ENCODE measurements around the gene ABHD2.

GRCh38 chr15:89218531-89218930 is 130.3 kb downstream of the ABHD2 start:
- no peak for TF ChIP-seq POLR2A (IDR thresholded peaks at IDR 0.05)
- TF ChIP-seq, protein P1, sequence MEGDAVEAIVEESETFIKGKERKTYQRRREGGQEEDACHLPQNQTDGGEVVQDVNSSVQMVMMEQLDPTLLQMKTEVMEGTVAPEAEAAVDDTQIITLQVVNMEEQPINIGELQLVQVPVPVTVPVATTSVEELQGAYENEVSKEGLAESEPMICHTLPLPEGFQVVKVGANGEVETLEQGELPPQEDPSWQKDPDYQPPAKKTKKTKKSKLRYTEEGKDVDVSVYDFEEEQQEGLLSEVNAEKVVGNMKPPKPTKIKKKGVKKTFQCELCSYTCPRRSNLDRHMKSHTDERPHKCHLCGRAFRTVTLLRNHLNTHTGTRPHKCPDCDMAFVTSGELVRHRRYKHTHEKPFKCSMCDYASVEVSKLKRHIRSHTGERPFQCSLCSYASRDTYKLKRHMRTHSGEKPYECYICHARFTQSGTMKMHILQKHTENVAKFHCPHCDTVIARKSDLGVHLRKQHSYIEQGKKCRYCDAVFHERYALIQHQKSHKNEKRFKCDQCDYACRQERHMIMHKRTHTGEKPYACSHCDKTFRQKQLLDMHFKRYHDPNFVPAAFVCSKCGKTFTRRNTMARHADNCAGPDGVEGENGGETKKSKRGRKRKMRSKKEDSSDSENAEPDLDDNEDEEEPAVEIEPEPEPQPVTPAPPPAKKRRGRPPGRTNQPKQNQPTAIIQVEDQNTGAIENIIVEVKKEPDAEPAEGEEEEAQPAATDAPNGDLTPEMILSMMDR (IDR thresholded peaks at IDR 0.05), result no peak

Measured in ovary (tissue), 3 donors.